ENCODE data around the gene SEMG1.
A peak's percentile ranks its signal among the peaks of the same experiment; 100 is the strongest.

The SEMG1 gene

GRCh38 chr20:45221076-45221475, 14.2 kb downstream of the SEMG1 start, which contains the start of gene SEMG2:
TSS of gene SEMG2 (plus strand) at chr20:45221373. CDS start at chr20:45221390, 17 bp downstream.
- no peak for DNase-seq (ENCODE audit: extremely low read depth, low read depth)
- TF ChIP-seq CTCF (IDR thresholded peaks at IDR 0.05; ENCODE audit: low read depth, low read length), result no peak

DNA sequence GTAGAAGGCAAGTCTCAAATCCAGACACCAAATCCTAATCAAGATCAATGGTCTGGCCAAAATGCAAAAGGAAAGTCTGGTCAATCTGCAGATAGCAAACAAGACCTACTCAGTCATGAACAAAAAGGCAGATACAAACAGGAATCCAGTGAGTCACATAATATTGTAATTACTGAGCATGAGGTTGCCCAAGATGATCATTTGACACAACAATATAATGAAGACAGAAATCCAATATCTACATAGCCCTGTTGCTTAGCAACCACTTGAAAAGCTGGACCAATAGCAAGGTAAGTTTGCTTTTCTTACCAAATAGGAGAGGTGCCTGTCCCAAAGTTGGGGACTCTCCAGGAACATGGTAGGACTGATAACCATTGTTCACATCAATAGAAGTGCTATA, 16.3 kb downstream of the SEMG1 start:
- no peak for DNase-seq (ENCODE audit: extremely low read depth, low read depth)
- TF ChIP-seq CTCF (IDR thresholded peaks at IDR 0.05; ENCODE audit: low read depth, low read length), result no peak

- DNase-seq (ENCODE audit: extremely low read depth, low read depth), result no peak
- no peak for TF ChIP-seq CTCF (IDR thresholded peaks at IDR 0.05; ENCODE audit: low read depth, low read length)
These were observed 19.5 kb downstream of the SEMG1 start for GRCh38 chr20:45226287-45226686.

DNA sequence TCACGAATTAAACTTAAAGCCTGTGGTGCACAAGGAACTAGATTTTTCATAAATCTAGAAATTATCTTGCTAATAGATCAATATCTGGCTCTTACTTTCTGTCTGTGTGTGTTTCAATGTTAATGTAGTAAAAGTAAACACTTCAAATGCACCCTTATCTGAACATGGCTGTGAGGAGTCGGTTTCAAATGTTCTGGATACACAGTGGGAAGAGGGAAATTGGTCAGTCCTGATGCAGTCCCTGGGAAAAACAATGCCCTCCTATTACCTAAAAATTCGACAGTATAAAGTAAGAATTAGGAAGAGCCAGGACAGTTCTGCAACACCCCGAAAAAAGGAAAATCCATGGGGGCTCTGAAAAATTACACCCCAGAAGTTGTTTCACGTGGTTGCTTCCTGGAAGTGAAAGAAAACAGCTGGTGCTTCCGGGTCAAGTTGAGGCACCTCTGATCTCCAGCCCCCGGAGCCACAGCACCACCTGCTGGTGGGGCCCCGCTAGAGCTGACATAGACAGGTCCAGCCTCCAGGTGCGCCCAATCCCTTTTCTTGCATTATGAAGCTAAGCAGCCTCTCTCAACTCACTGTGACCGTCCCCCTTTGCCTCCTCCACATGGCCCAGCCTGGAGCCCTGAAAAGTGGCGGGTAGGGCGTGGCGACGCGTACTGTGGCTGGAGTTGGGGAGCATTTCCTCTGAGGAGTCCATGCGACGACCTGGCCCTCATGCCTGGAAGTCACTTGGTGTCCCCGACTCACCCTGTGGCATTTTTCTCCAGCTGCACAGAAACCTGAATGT, 22.6 kb downstream of the SEMG1 start:
- TF ChIP-seq CTCF (IDR thresholded peaks at IDR 0.05; ENCODE audit: low read depth, low read length), result peak; percentile 27
- DNase-seq (ENCODE audit: extremely low read depth, low read depth), result no peak

DNA sequence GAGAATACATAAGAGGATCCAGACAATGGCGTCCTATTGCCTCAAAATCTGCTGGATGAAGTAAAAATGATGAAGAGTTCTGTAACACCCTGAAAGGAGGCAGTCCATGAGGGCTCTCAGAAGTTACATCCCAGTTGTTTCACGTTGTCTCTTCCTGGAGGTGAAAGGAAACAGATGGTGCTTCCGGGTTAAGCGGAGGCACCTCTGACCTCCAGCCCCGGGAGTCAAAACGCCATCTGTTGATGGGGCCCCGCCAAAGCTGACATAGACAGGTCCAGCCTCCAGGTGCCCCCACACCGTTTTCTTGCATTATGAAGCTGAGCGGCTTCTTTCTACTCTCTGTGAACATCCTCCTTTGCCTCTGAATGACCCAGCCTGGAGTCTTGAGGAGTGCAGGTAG, 23.8 kb downstream of the SEMG1 start:
- TF ChIP-seq CTCF (IDR thresholded peaks at IDR 0.05; ENCODE audit: low read depth, low read length), result no peak
- DNase-seq (ENCODE audit: extremely low read depth, low read depth), result no peak

GRCh38 chr20:45235995-45236394, 29.2 kb downstream of the SEMG1 start:
- TF ChIP-seq CTCF (IDR thresholded peaks at IDR 0.05; ENCODE audit: low read depth, low read length), result peak; percentile 35
- DNase-seq (ENCODE audit: extremely low read depth, low read depth), result no peak

- TF ChIP-seq CTCF (IDR thresholded peaks at IDR 0.05; ENCODE audit: low read depth, low read length), result no peak
- no peak for DNase-seq (ENCODE audit: extremely low read depth, low read depth)
These were observed 31.3 kb downstream of the SEMG1 start for GRCh38 chr20:45238139-45238538.

Measured in AG09319 (cell line).